Fibroblast of skin of left biceps (primary cell): ENCODE data around the gene HYCC2.
"Not testable (repeated sequence)": the region's sequence is repeated elsewhere in the genome, so short reads cannot be mapped to it uniquely, and the experiment has no call there.

ENCODE experiments used
- DNase-seq, 2 experiments: peaks; one replicate each; pipeline ENCODE4 v3.0.0-alpha.2; 2013; ENCODE audit warnings: low read depth in 2 of 2

The HYCC2 gene

GRCh38 chr2:201071479-201072200 lies at the start of gene HYCC2, which contains the start of gene NDUFB3:
Gene HYCC2 (minus strand): TSS chr2:201071671. CDS start chr2:201024009, 47,662 bp downstream.
Gene NDUFB3 (plus strand): TSS chr2:201072001. CDS start chr2:201078883, 6,882 bp downstream.
- DNase-seq = peak; percentile 78

GRCh38 chr2:201118961-201119854 lies 47.7 kb upstream of the HYCC2 start:
- DNase-seq = no peak

- peak in 1 of 2 experiments; percentile 35 for DNase-seq
Measured at GRCh38 chr2:201118121-201118960, 46.9 kb upstream of the HYCC2 start.

- not testable (repeated sequence) for DNase-seq
Measured at GRCh38 chr2:201117735-201118094, 46.2 kb upstream of the HYCC2 start.

GRCh38 chr2:201116959-201117734 lies 45.7 kb upstream of the HYCC2 start:
- peak in 1 of 2 experiments; percentile 66 for DNase-seq

- DNase-seq = peak in 1 of 2 experiments; percentile 23
Measured at GRCh38 chr2:201116115-201116958, 44.9 kb upstream of the HYCC2 start, which contains the start of gene CFLAR. Gene CFLAR (plus strand): TSS chr2:201116164. CDS start chr2:201129866, 13,702 bp downstream.

GRCh38 chr2:201114846-201115245 lies 43.4 kb upstream of the HYCC2 start:
- no peak for DNase-seq

GRCh38 chr2:201114350-201114749 lies 42.9 kb upstream of the HYCC2 start:
- no peak for DNase-seq

GRCh38 chr2:201111096-201111495 lies 39.6 kb upstream of the HYCC2 start:
- DNase-seq = no peak

GRCh38 chr2:201110615-201111014 lies 39.1 kb upstream of the HYCC2 start:
- no peak for DNase-seq

GRCh38 chr2:201109186-201109585 lies 37.7 kb upstream of the HYCC2 start:
- DNase-seq = no peak

- no peak for DNase-seq
Measured at GRCh38 chr2:201108341-201108740, 36.9 kb upstream of the HYCC2 start.

- DNase-seq = no peak
Measured at GRCh38 chr2:201107624-201108023, 36.2 kb upstream of the HYCC2 start.

- DNase-seq = no peak
Measured at GRCh38 chr2:201105759-201106158, 34.3 kb upstream of the HYCC2 start.

- no peak for DNase-seq
Measured at GRCh38 chr2:201100497-201100896, 29.0 kb upstream of the HYCC2 start.

GRCh38 chr2:201093573-201093972 lies 22.1 kb upstream of the HYCC2 start:
- no peak for DNase-seq

- no peak for DNase-seq
Measured at GRCh38 chr2:201090574-201090973, 19.1 kb upstream of the HYCC2 start.

GRCh38 chr2:201084863-201085262 lies 13.4 kb upstream of the HYCC2 start:
- DNase-seq = no peak

- no peak for DNase-seq
Measured at GRCh38 chr2:201074996-201075395, 3.5 kb upstream of the HYCC2 start.

GRCh38 chr2:201073071-201073470 lies 1.6 kb upstream of the HYCC2 start:
- no peak for DNase-seq
